ENCODE data around the gene HARS1. TPM values are rescaled to one million over a fixed set of nuclear protein-coding genes. Genes with fewer than 3 reads are reported as not detected.

The HARS1 gene
- total RNA-seq (10 to 100 TPM; 46.9 to 54.6 TPM), polyA plus RNA-seq (10 to 100 TPM; 43.8 to 49.8 TPM)
- long read RNA-seq, donor 1, transcript HARS-215 (13 exons, 1,945 nt): major isoform, 16 of 39 reads
- long read RNA-seq, donor 1, partial matches to known transcripts: 19 of 39 reads
- long read RNA-seq, donor 1, other reads (novel, unspliced or antisense): 0 of 39 reads
- long read RNA-seq, donor 2, partial matches to known transcripts: 28 of 39 reads
- long read RNA-seq, donor 2, other reads (novel, unspliced or antisense): 6 of 39 reads
- long read RNA-seq, donor 3, transcript HARS-215 (13 exons, 1,945 nt): minor isoform, 6 of 83 reads
- long read RNA-seq, donor 3, transcript HARS-211 (3 exons, 619 nt): major isoform, 7 of 83 reads
- long read RNA-seq, donor 3, partial matches to known transcripts: 45 of 83 reads
- long read RNA-seq, donor 3, other reads (novel, unspliced or antisense): 24 of 83 reads
- long read RNA-seq, donor 4, partial matches to known transcripts: 32 of 59 reads
- long read RNA-seq, donor 4, other reads (novel, unspliced or antisense): 20 of 59 reads
- long read RNA-seq, donor 5, transcript HARS-215 (13 exons, 1,945 nt): major isoform, 27 of 282 reads
- long read RNA-seq, donor 5, transcript HARS-211 (3 exons, 619 nt): minor isoform, 7 of 282 reads
- long read RNA-seq, donor 5, partial matches to known transcripts: 204 of 282 reads
- long read RNA-seq, donor 5, other reads (novel, unspliced or antisense): 41 of 282 reads

- peak within 1 kb of the TSS; percentile 85 to 96 for H3K9ac ChIP-seq (ENCODE audit: insufficient read depth in 1 of 2, low read length in 2 of 2)
- H3K36me3 ChIP-seq (ENCODE audit: control insufficient read depth in 4 of 4, insufficient read depth in 4 of 4, low read length in 4 of 4): peaks cover 13 to 31% (median 25%) of the 10 kb centered on the region in 4 donors
- DNase-seq (peak; percentile 89 to 95 (median 91)), ATAC-seq (ENCODE audit: insufficient read depth, low FRiP score) (peak; percentile 96)
- WGBS, 2 donors: 1% methylated on average over 58 to 61 of the region's 61 CpGs
- peak within 1 kb of the TSS; percentile 87 for H3K4me3 ChIP-seq
- no peaks in the 10 kb centered on the region for H3K9me3 ChIP-seq (ENCODE audit: control insufficient read depth in 4 of 4, insufficient read depth in 3 of 4, low read length in 3 of 4)
- H3K4me1 ChIP-seq (ENCODE audit: control insufficient read depth in 5 of 5, insufficient read depth in 5 of 5, low read length in 5 of 5): peaks cover 0 to 13% (median 9%) of the 10 kb centered on the region in 5 donors
- peak within 1 kb of the TSS; percentile 81 to 90 for H3K27ac ChIP-seq (ENCODE audit: low read depth in 1 of 2, low read length in 1 of 2)
- no peak for TF ChIP-seq CTCF (IDR thresholded peaks at IDR 0.05; ENCODE audit: control extremely low read depth, extremely low read depth)
- no peaks in the 10 kb centered on the region for H3K27me3 ChIP-seq (ENCODE audit: control insufficient read depth in 3 of 3, insufficient read depth in 3 of 3, low read length in 2 of 3)
Observed at GRCh38 chr5:140690941-140691924, at the start of gene HARS1, which contains the start of gene HARS2. Gene HARS1, minus strand, starts transcription at chr5:140691370. Its CDS starts 66 bp downstream, at chr5:140691304. Gene HARS2, plus strand, starts transcription at chr5:140691455. Its CDS starts 194 bp downstream, at chr5:140691649.

GRCh38 chr5:140737486-140737885 is 46.3 kb upstream of the HARS1 start:
- Histone ChIP-seq H3K27ac (ENCODE audit: low read depth in 1 of 2, low read length in 1 of 2) (no peak overlapping the region), H3K36me3 (ENCODE audit: control insufficient read depth in 4 of 4, insufficient read depth in 4 of 4, low read length in 4 of 4) (no peaks in the 10 kb centered on the region), H3K4me1 (ENCODE audit: control insufficient read depth in 5 of 5, insufficient read depth in 5 of 5, low read length in 5 of 5) (no peaks in the 10 kb centered on the region), H3K27me3 (ENCODE audit: control insufficient read depth in 3 of 3, insufficient read depth in 3 of 3, low read length in 2 of 3) (no peaks in the 10 kb centered on the region), H3K4me3 (no peak overlapping the region), H3K9ac (ENCODE audit: insufficient read depth in 1 of 2, low read length in 2 of 2) (no peak overlapping the region), H3K9me3 (ENCODE audit: control insufficient read depth in 4 of 4, insufficient read depth in 3 of 4, low read length in 3 of 4) (peaks cover 0 to 7% (median 3%) of the 10 kb centered on the region in 4 donors)
- WGBS, 2 donors: 68 to 84% methylated on average over 1 of the region's 1 CpG
- ATAC-seq (ENCODE audit: insufficient read depth, low FRiP score): no peak
- DNase-seq: no peak
- TF ChIP-seq CTCF (IDR thresholded peaks at IDR 0.05; ENCODE audit: control extremely low read depth, extremely low read depth): no peak

- DNase-seq (peak in 1 of 3 donors; percentile 3), ATAC-seq (ENCODE audit: insufficient read depth, low FRiP score) (no peak)
- 57 to 70% methylated on average over 7 of the region's 7 CpGs for WGBS, 2 donors
- no peaks in the 10 kb centered on the region for H3K4me1 ChIP-seq (ENCODE audit: control insufficient read depth in 5 of 5, insufficient read depth in 5 of 5, low read length in 5 of 5)
- H3K27me3 ChIP-seq (ENCODE audit: control insufficient read depth in 3 of 3, insufficient read depth in 3 of 3, low read length in 2 of 3): no peaks in the 10 kb centered on the region
- H3K27ac ChIP-seq (ENCODE audit: low read depth in 1 of 2, low read length in 1 of 2): no peak overlapping the region
- H3K9me3 ChIP-seq (ENCODE audit: control insufficient read depth in 4 of 4, insufficient read depth in 3 of 4, low read length in 3 of 4): no peaks in the 10 kb centered on the region
- no peaks in the 10 kb centered on the region for H3K36me3 ChIP-seq (ENCODE audit: control insufficient read depth in 4 of 4, insufficient read depth in 4 of 4, low read length in 4 of 4)
- H3K4me3 ChIP-seq: no peak overlapping the region
- no peak overlapping the region for H3K9ac ChIP-seq (ENCODE audit: insufficient read depth in 1 of 2, low read length in 2 of 2)
- TF ChIP-seq CTCF (IDR thresholded peaks at IDR 0.05; ENCODE audit: control extremely low read depth, extremely low read depth): no peak
Observed at GRCh38 chr5:140734354-140734753, 43.2 kb upstream of the HARS1 start.
